Lung (tissue), 12 donors: ENCODE results near the gene TBC1D2. TPM values are rescaled to one million over a fixed set of nuclear protein-coding genes. Genes with fewer than 3 reads are reported as not detected.

Experiments used
- ATAC-seq: fragments of 200-7000 bp; cut with Tn5 transposase; one replicate; pipeline ENCODE4 v1.9.1; 2020; ENCODE audit warnings: moderate number of reproducible peaks; ENCODE audit not compliant: insufficient read depth, low FRiP score
- DNase-seq, 3 donors: peaks; one replicate each; pipeline ENCODE4 v3.0.0-alpha.2; 2013 to 2017
- H3K27ac ChIP-seq, 2 donors: one replicate each; pipeline ENCODE4 v1.5.1; 2013; ENCODE audit warnings: mild to moderate bottlenecking in 2 of 2, moderate library complexity in 2 of 2, control low read depth in 1 of 2, inconsistent platforms in 1 of 2, low read depth in 1 of 2, low read length in 1 of 2
- H3K27me3 ChIP-seq, 3 donors: one replicate each; pipeline ENCODE4 v1.5.1; 2013; ENCODE audit warnings: low read length in 2 of 3; ENCODE audit not compliant: control insufficient read depth in 3 of 3, insufficient read depth in 3 of 3
- H3K36me3 ChIP-seq, 4 donors: one replicate each; pipeline ENCODE4 v1.5.1; 2013; ENCODE audit warnings: low read length in 4 of 4, mild to moderate bottlenecking in 1 of 4, moderate library complexity in 1 of 4; ENCODE audit not compliant: control insufficient read depth in 4 of 4, insufficient read depth in 4 of 4
- H3K4me1 ChIP-seq, 5 donors: one replicate each; pipeline ENCODE4 v1.5.1; 2013; ENCODE audit warnings: low read length in 5 of 5, mild to moderate bottlenecking in 2 of 5, moderate library complexity in 1 of 5; ENCODE audit not compliant: control insufficient read depth in 5 of 5, insufficient read depth in 5 of 5
- H3K4me3 ChIP-seq: one replicate; pipeline ENCODE4 v1.5.1; 2013; ENCODE audit warnings: mild to moderate bottlenecking, control low read depth, moderate library complexity
- H3K9ac ChIP-seq, 2 donors: one replicate each; pipeline ENCODE4 v1.5.1; 2013; ENCODE audit warnings: low read length in 2 of 2, control low read depth in 1 of 2; ENCODE audit not compliant: insufficient read depth in 1 of 2
- H3K9me3 ChIP-seq, 4 donors: one replicate each; pipeline ENCODE4 v1.5.1; 2013; ENCODE audit warnings: low read length in 3 of 4, mild to moderate bottlenecking in 1 of 4, moderate library complexity in 1 of 4; ENCODE audit not compliant: control insufficient read depth in 4 of 4, insufficient read depth in 3 of 4
- WGBS, 2 donors: extraction: QIAGEN DNeasy Blood & Tissue Kit; methylation state at CpG; one replicate each; pipeline ENCODE4 v1.1.7; 2013; 5-methylcytosine and 5-hydroxymethylcytosine counted together
- polyA plus RNA-seq, 2 donors: library from polyadenylated mRNA; stranded (reverse); fragments of 200-250 nt; gene quantifications; one replicate each; pipeline ENCODE4 v1.2.1, GENCODE V29; 2013
- total RNA-seq, 2 donors: library from RNA; depleted of rRNA in 1 of 2; stranded (reverse); fragments of >200 nt in 1 of 2; gene quantifications; one replicate each; pipeline ENCODE4 v1.2.1, GENCODE V29; 2014 to 2021
- TF ChIP-seq, protein P1 (sequence below): IDR thresholded peaks from 2 replicates; pipeline ENCODE4 v1.5.1; 2012; ENCODE audit warnings: mild to moderate bottlenecking; ENCODE audit errors: control extremely low read depth, extremely low read depth
- donor health status: control.
- donor health status: control.
- donor health status: Bipolar disorder and iron deficiency.
- donor health status: healthy.
- donor health status: DM: yes; HTN: yes; CAD: no.

The TBC1D2 gene
- total and polyA plus RNA-seq, 4 donors: 31.3 to 73.0 (median 56.1) TPM

GRCh38 chr9:98236901-98237487 lies 18.5 kb downstream of the TBC1D2 start:
- Histone ChIP-seq H3K36me3 (peaks cover 0 to 24% (median 0%) of the 10 kb centered on the region in 4 donors), H3K9me3 (no peaks in the 10 kb centered on the region), H3K4me3 (no peak overlapping the region), H3K27me3 (no peaks in the 10 kb centered on the region), H3K4me1 (peaks cover 0 to 2% (median 0%) of the 10 kb centered on the region in 5 donors), H3K27ac (no peak overlapping the region), H3K9ac (no peak overlapping the region)
- no peak for DNase-seq
- TF ChIP-seq, protein P1, sequence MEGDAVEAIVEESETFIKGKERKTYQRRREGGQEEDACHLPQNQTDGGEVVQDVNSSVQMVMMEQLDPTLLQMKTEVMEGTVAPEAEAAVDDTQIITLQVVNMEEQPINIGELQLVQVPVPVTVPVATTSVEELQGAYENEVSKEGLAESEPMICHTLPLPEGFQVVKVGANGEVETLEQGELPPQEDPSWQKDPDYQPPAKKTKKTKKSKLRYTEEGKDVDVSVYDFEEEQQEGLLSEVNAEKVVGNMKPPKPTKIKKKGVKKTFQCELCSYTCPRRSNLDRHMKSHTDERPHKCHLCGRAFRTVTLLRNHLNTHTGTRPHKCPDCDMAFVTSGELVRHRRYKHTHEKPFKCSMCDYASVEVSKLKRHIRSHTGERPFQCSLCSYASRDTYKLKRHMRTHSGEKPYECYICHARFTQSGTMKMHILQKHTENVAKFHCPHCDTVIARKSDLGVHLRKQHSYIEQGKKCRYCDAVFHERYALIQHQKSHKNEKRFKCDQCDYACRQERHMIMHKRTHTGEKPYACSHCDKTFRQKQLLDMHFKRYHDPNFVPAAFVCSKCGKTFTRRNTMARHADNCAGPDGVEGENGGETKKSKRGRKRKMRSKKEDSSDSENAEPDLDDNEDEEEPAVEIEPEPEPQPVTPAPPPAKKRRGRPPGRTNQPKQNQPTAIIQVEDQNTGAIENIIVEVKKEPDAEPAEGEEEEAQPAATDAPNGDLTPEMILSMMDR: no peak
- ATAC-seq: no peak
- 70 to 79% methylated on average over 8 of the region's 8 CpGs for WGBS, 2 donors

GRCh38 chr9:98235126-98235525 lies 20.3 kb downstream of the TBC1D2 start:
- ATAC-seq (no peak), DNase-seq (no peak)
- Histone ChIP-seq H3K4me3 (no peak overlapping the region), H3K9me3 (no peaks in the 10 kb centered on the region), H3K9ac (no peak overlapping the region), H3K36me3 (peaks cover 0 to 20% (median 0%) of the 10 kb centered on the region in 4 donors), H3K4me1 (no peaks in the 10 kb centered on the region), H3K27me3 (no peaks in the 10 kb centered on the region), H3K27ac (no peak overlapping the region)
- TF ChIP-seq, protein P1: no peak
- WGBS, 2 donors: 80 to 86% methylated on average over 9 of the region's 9 CpGs

GRCh38 chr9:98234245-98234825 lies 21.1 kb downstream of the TBC1D2 start:
- 81 to 83% methylated on average over 9 of the region's 9 CpGs for WGBS, 2 donors
- peak in 1 of 3 donors; percentile 4 for DNase-seq
- H3K9me3 ChIP-seq: no peaks in the 10 kb centered on the region
- H3K27ac ChIP-seq: no peak overlapping the region
- H3K9ac ChIP-seq: no peak overlapping the region
- no peaks in the 10 kb centered on the region for H3K4me1 ChIP-seq
- TF ChIP-seq, protein P1: no peak
- peaks cover 0 to 22% (median 0%) of the 10 kb centered on the region in 4 donors for H3K36me3 ChIP-seq
- no peaks in the 10 kb centered on the region for H3K27me3 ChIP-seq
- H3K4me3 ChIP-seq: no peak overlapping the region
- ATAC-seq: no peak
